ENCODE measurements around the gene CPTP.

The CPTP gene

DNA sequence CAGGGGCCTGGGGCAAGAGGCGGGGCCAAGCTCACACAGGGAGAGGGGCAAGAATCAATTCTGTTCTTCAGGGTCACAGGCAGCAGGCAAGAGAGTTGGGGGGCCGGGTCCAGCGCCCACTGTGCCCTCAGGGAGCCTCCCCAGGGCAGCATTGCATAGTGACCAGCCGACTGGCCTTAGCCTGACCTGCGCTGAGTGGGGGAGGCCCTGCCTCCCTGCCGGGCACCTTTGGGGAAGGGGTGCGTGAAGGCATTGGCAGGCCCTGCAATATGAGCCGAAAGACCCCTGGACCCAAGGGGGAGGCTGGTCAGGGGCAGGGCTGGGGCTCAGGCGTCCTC lies 32.2 kb upstream of the CPTP start:
- H3K4me3 ChIP-seq (ENCODE audit: control insufficient read depth, low read depth, low read length): no peak overlapping the region
- no peak for DNase-seq (ENCODE audit: low read depth)
- TF ChIP-seq, protein P1, sequence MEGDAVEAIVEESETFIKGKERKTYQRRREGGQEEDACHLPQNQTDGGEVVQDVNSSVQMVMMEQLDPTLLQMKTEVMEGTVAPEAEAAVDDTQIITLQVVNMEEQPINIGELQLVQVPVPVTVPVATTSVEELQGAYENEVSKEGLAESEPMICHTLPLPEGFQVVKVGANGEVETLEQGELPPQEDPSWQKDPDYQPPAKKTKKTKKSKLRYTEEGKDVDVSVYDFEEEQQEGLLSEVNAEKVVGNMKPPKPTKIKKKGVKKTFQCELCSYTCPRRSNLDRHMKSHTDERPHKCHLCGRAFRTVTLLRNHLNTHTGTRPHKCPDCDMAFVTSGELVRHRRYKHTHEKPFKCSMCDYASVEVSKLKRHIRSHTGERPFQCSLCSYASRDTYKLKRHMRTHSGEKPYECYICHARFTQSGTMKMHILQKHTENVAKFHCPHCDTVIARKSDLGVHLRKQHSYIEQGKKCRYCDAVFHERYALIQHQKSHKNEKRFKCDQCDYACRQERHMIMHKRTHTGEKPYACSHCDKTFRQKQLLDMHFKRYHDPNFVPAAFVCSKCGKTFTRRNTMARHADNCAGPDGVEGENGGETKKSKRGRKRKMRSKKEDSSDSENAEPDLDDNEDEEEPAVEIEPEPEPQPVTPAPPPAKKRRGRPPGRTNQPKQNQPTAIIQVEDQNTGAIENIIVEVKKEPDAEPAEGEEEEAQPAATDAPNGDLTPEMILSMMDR (IDR thresholded peaks at IDR 0.05; ENCODE audit: control insufficient read depth, insufficient read depth, low read depth, low read length, missing control alignments): no peak

GRCh38 chr1:1292851-1293250 lies 31.8 kb upstream of the CPTP start:
- DNase-seq (ENCODE audit: low read depth): no peak
- H3K4me3 ChIP-seq (ENCODE audit: control insufficient read depth, low read depth, low read length): no peak overlapping the region
- TF ChIP-seq, protein P1 (IDR thresholded peaks at IDR 0.05; ENCODE audit: control insufficient read depth, insufficient read depth, low read depth, low read length, missing control alignments): no peak

DNA sequence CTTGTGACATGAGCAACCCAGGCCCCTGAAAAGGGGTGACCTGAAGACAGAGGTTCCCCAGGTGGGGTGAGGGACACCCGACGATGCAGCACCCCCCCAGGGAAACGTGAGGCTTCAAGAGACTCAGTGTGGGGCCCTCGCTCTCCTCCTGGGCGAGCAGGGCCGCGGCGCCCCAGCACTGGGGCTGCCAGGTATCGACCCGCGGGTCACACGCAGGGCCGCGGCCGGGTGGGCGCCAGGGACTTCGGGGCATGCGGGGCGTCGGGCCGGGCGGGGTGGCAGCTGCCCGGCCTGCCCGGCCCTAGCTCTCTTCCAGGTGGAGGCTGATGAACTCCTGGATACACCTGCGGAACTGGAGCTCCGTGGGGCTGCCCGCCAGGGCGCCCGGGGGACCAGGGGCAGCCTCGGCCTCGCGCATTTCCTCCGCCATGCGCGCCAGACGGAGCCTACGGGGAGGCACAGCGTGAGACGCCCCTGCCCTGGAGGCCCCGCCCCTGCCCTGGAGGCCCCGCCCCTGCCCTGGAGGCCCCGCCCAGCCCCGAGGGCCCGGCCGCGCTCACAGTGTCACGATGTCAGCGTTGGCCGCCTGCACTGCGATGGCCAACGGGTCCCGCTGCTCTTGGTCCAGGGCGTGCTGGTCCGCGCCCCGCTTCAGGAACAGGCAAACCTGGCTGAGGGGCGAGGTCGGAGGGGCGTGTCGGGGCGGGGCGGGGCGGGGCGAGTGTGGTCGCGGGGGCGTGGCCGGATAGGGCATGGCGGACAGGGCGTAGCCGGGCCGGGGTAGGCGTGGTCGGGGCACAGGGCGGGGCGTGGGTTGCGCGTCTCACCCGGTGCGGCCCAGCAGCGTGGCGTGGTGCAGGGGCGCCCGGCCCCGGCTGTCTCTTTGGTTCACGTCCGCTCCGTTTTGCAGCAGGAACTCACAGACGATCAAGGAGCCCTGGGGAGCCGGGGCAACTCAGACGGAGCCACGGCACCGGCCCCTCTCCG lies 31.0 kb upstream of the CPTP start:
- H3K4me3 ChIP-seq (ENCODE audit: control insufficient read depth, low read depth, low read length): no peak overlapping the region
- TF ChIP-seq, protein P1 (IDR thresholded peaks at IDR 0.05; ENCODE audit: control insufficient read depth, insufficient read depth, low read depth, low read length, missing control alignments): no peak
- DNase-seq (ENCODE audit: low read depth): no peak

GRCh38 chr1:1294250-1294890 lies 30.2 kb upstream of the CPTP start:
- H3K4me3 ChIP-seq (ENCODE audit: control insufficient read depth, low read depth, low read length): no peak overlapping the region
- TF ChIP-seq, protein P1 (IDR thresholded peaks at IDR 0.05; ENCODE audit: control insufficient read depth, insufficient read depth, low read depth, low read length, missing control alignments): no peak
- DNase-seq (ENCODE audit: low read depth): no peak

DNA sequence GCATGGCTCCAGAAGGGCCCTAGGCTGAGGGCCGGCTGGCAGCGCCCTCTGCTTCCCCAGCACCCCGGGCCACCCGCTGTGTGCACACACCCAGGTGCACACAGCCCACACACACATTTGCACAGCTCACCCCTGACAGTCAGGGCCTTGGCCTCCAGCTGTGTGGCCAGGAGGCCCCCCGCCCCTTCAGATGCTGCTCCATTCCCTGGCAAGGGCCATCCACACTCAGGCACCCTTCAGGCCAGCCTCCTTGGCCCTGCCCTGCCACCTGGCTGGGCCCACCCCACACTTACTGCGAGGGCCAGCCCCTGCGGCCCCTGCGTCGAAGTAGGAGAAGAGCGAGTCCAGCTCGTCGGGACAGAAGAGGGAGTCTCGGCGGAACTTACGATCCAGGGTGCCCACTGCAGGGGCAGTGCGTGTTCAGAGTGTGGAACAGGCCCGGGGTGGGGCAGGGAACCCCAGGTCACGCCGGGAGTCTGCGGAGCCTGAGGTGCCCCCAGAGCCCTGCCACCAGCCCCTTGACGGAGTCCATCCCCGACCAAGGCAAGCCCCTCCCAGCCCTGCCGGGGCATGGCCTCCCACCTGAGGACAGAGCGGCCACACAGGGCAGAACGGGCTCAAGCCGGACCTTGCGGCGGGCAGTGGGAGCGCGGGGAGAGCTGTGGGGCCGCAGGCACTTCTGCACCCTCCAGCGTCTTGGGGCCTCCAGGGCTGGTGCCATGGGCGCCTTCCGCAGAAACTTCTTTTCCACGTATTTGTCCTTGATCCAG lies 29.3 kb upstream of the CPTP start:
- DNase-seq (ENCODE audit: low read depth): no peak
- TF ChIP-seq, protein P1 (IDR thresholded peaks at IDR 0.05; ENCODE audit: control insufficient read depth, insufficient read depth, low read depth, low read length, missing control alignments): no peak
- no peak overlapping the region for H3K4me3 ChIP-seq (ENCODE audit: control insufficient read depth, low read depth, low read length)
